Fibroblast of the aortic adventitia (primary cell): ENCODE data around the gene RNF169. TPM values are rescaled to one million over a fixed set of nuclear protein-coding genes. Genes with fewer than 3 reads are reported as not detected.

ENCODE experiments used
- DNase-seq: peaks from one replicate; pipeline ENCODE4 v3.0.0-alpha.2; 2010; ENCODE audit warnings: low read depth
- H3K4me3 ChIP-seq: 2 replicates; pipeline ENCODE4 v1.5.1; 2011; ENCODE audit warnings: low read depth, mild to moderate bottlenecking, control low read depth, low read length, moderate library complexity
- total RNA-seq: library from RNA; depleted of rRNA; stranded (reverse); fragments of >200 nt; gene quantifications from 2 replicates; pipeline ENCODE4 v1.2.3, GENCODE V29; 2012; ENCODE audit warnings: low replicate concordance
- TF ChIP-seq, protein P1 (sequence below): IDR thresholded peaks from 2 replicates; pipeline ENCODE4 v1.5.1; 2011; ENCODE audit warnings: mild to moderate bottlenecking, low read length, control low read depth, inconsistent platforms; ENCODE audit not compliant: insufficient read depth

Gene RNF169
- total RNA-seq, 1 donor, result 28.5 TPM

- TF ChIP-seq, protein P1, sequence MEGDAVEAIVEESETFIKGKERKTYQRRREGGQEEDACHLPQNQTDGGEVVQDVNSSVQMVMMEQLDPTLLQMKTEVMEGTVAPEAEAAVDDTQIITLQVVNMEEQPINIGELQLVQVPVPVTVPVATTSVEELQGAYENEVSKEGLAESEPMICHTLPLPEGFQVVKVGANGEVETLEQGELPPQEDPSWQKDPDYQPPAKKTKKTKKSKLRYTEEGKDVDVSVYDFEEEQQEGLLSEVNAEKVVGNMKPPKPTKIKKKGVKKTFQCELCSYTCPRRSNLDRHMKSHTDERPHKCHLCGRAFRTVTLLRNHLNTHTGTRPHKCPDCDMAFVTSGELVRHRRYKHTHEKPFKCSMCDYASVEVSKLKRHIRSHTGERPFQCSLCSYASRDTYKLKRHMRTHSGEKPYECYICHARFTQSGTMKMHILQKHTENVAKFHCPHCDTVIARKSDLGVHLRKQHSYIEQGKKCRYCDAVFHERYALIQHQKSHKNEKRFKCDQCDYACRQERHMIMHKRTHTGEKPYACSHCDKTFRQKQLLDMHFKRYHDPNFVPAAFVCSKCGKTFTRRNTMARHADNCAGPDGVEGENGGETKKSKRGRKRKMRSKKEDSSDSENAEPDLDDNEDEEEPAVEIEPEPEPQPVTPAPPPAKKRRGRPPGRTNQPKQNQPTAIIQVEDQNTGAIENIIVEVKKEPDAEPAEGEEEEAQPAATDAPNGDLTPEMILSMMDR, result no peak
- DNase-seq, result no peak
- no peak overlapping the region for H3K4me3 ChIP-seq
Observed at GRCh38 chr11:74707182-74707581, 41.5 kb upstream of the RNF169 start.

DNA sequence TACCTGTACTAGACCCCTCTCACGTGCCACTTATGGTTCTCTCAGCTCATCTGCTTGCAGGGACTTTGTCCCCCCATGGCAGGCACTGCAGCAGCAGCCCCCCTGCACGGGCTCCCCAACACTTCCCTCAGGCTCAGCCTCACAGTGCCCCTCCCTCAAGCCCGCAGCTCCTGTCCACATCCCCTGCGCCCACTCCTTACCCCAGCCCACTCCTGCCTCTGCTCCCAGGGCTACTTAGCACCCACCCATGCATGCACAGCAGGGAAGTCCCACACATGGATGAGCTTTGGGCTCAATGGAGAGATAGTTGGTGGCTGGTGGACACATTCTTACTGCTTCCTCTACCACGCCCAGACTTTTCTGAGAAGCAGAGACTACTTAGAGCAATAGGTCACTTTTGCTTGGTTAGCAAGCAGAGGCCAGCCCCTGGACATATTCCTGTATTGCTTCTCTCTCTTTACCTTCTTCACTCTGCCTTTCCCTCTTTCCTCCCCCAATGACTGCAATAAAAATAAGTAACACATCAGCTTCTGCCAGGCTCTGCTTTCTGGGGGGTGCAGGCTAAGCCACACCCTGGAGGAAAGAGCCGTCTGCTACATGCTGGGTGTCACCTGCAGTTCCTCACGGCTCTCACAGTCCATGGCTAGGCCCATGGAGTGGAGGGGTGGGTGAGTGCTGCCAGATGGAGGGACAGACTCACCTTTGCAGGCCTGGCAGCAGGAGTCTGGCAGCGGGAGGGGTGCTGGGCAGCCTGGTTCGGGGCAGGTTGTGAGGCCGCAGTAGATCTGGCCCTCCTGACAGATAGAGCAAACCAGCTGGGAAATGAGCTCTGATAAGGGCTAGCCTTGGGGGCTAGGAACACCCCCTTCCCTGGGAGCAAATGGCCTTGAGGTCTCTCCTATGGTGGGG lies 40.8 kb upstream of the RNF169 start:
- no peak for DNase-seq
- TF ChIP-seq, protein P1, result no peak
- H3K4me3 ChIP-seq, result no peak overlapping the region

DNA sequence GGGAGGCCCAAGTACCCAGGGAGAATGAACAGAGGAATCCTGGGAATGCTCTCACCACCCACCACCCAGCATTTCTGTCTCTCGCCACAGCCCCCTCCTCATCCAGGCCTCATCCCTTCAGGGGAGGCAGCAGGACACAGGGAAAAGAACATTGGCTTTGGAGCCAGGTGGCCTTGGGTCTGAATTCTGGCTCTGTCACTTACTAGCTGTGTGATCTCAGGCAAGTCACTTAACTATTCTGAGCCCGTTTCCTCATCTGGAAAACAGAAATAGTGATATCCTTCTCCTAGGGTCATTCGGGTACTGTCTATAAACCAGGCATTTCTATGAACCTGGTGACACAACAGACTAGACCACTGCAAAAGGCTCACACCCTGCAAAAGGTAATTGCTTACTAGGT lies 39.5 kb upstream of the RNF169 start:
- no peak for DNase-seq
- TF ChIP-seq, protein P1, result no peak
- no peak overlapping the region for H3K4me3 ChIP-seq

DNA sequence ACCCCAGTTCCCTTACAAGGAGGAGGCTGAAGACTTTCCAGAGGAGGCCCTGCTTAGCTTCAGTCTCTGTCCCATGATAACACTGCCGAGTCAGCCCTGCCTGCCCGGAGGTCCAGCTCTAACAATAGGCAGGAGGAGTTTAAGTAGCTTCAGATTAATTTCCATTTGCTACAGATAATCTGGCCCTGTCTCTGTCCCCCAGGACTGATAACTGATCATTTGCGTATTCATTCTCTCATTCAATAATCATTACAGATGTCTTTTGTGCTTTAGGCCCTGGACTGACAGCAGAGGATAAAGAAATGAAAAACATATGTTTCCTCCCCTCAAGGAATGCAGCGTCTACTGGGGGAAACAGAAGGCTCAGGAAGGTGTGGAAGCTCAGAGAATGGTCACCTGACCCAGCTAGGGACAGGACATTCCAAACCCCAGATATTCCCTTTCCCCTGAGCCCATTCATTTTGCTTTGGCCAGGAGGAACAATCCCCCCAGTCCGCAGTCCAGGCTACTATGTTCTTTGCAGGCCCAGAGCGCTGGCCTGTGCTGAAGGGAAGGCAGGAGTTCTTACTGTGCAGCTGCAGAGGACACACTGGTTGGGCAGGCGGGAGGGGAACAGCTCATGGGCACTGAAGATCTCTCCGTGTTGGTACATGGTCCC lies 38.2 kb upstream of the RNF169 start:
- peak; percentile 88 for DNase-seq
- TF ChIP-seq, protein P1, result no peak
- H3K4me3 ChIP-seq, result no peak overlapping the region

DNA sequence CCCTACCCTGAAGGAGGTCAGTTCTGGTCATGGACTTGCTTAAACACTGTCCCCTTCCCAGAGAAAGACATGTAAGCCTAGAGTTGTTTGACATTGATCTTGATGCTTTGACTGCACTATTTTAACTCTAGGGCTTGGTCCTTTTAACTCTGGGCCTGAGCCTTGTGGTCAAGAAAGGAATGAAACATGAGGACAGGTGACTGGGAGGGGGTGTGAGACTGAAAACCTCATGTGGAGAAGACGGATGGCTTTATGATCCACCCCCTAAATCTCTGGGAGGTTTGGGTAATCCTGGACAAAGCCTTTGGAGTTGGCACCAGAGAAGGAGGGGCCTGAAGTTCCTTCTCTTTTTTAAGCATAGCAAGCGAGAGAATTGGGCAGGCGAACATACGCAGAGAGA lies 35.0 kb upstream of the RNF169 start:
- TF ChIP-seq, protein P1, result no peak
- no peak for DNase-seq
- H3K4me3 ChIP-seq, result no peak overlapping the region

DNA sequence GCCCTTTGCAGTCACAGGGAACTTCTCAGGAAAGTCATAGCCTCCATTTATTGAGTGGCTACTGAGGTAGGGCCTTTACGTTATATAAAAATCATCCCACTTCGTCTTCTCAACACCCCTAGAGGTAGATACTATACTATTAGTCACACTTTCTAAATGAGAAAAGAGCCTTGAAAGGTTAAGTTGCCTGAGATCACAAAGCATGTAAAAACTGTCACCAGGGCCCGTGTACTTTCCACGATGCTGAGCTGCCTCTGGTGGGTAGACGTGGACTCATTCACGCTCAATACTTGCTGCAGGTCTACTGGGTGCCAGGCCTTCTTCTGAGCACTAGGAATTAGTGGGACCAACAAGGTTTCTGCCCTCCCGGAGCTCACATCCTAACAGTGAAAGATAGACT lies 33.7 kb upstream of the RNF169 start:
- no peak overlapping the region for H3K4me3 ChIP-seq
- no peak for DNase-seq
- TF ChIP-seq, protein P1, result no peak
